Measurements from ENCODE around the gene ERRFI1. TPM values are rescaled to one million over a fixed set of nuclear protein-coding genes. Genes with fewer than 3 reads are reported as not detected.
A peak's percentile ranks its signal among the peaks of the same experiment; 100 is the strongest.

Gene ERRFI1
- total RNA-seq, 2 experiments from 2014 or later = not detected

GRCh38 chr1:7983086-7983778, 42.9 kb downstream of the ERRFI1 start:
- Histone ChIP-seq H3K4me2 (ENCODE audit: low read length) (no peak overlapping the region), H3K9me2 (ENCODE audit: insufficient read depth, low read length) (no peaks in the 10 kb centered on the region), H3K79me2 (ENCODE audit: insufficient read depth, low read depth, low read length) (no peaks in the 10 kb centered on the region), H3K36me3 (ENCODE audit: insufficient read depth, low read length) (peaks cover 82% of the 10 kb centered on the region), H3K4me3 (ENCODE audit: low read depth, low read length, poor library complexity, severe bottlenecking) (no peak overlapping the region), H3K4me1 (ENCODE audit: insufficient read depth, low read length, poor library complexity, severe bottlenecking) (no peaks in the 10 kb centered on the region), H3K27ac (ENCODE audit: low read depth, low read length, poor library complexity, severe bottlenecking) (no peak overlapping the region), H3K9me3 (ENCODE audit: low read length) (no peaks in the 10 kb centered on the region), H4K20me1 (ENCODE audit: insufficient read depth, low read length) (no peaks in the 10 kb centered on the region; the same call in 1 of the 2 replicates), H2AFZ (ENCODE audit: low read length) (no peak overlapping the region)
- no peak for DNase-seq (ENCODE audit: low spot score)
- ChIA-PET POLR2A (interaction anchor here (0.5 kb wide), 1 partner anchor 624 kb away, joined by 3 read pairs; no protein-coding TSS in a partner anchor), CTCF (ENCODE audit: unreplicated experiment) (no interaction called here)
- intact Hi-C loops (cut with micrococcal nuclease; ENCODE audit: unreplicated experiment) = no loop called here
- BruUV-seq (replicated peaks) = no TSS peak
- TF ChIP-seq CTCF (conservative IDR thresholded peaks at IDR 0.05; ENCODE audit: low read length) = no peak
- no peak for TF ChIP-seq EZH2phosphoT487 (IDR thresholded peaks at IDR 0.05; ENCODE audit: borderline replicate concordance, low read depth, low read length)

GRCh38 chr1:7980984-7981383, 45.1 kb downstream of the ERRFI1 start:
- H3K36me3 ChIP-seq (ENCODE audit: insufficient read depth, low read length) = peaks cover 89% of the 10 kb centered on the region
- POLR2A ChIA-PET = no interaction called here
- no peak for DNase-seq (ENCODE audit: low spot score)
- no peaks in the 10 kb centered on the region for H3K4me1 ChIP-seq (ENCODE audit: insufficient read depth, low read length, poor library complexity, severe bottlenecking)
- no peak overlapping the region for H3K27ac ChIP-seq (ENCODE audit: low read depth, low read length, poor library complexity, severe bottlenecking)
- no peaks in the 10 kb centered on the region; the same call in 1 of the 2 replicates for H4K20me1 ChIP-seq (ENCODE audit: insufficient read depth, low read length)
- intact Hi-C loops (cut with micrococcal nuclease; ENCODE audit: unreplicated experiment) = no loop called here
- no peaks in the 10 kb centered on the region for H3K9me3 ChIP-seq (ENCODE audit: low read length)
- H2AFZ ChIP-seq (ENCODE audit: low read length) = no peak overlapping the region
- BruUV-seq (replicated peaks) = no TSS peak
- TF ChIP-seq EZH2phosphoT487 (IDR thresholded peaks at IDR 0.05; ENCODE audit: borderline replicate concordance, low read depth, low read length) = no peak
- no peak for TF ChIP-seq CTCF (conservative IDR thresholded peaks at IDR 0.05; ENCODE audit: low read length)
- H3K79me2 ChIP-seq (ENCODE audit: insufficient read depth, low read depth, low read length) = no peaks in the 10 kb centered on the region
- H3K9me2 ChIP-seq (ENCODE audit: insufficient read depth, low read length) = no peaks in the 10 kb centered on the region
- no peak overlapping the region for H3K4me2 ChIP-seq (ENCODE audit: low read length)
- no peak overlapping the region for H3K4me3 ChIP-seq (ENCODE audit: low read depth, low read length, poor library complexity, severe bottlenecking)
- CTCF ChIA-PET (ENCODE audit: unreplicated experiment) = no interaction called here

GRCh38 chr1:7975212-7975865, 50.8 kb downstream of the ERRFI1 start:
- no peaks in the 10 kb centered on the region for H3K79me2 ChIP-seq (ENCODE audit: insufficient read depth, low read depth, low read length)
- H3K4me2 ChIP-seq (ENCODE audit: low read length) = no peak overlapping the region
- no peaks in the 10 kb centered on the region for H3K9me2 ChIP-seq (ENCODE audit: insufficient read depth, low read length)
- H3K4me3 ChIP-seq (ENCODE audit: low read depth, low read length, poor library complexity, severe bottlenecking) = no peak overlapping the region
- intact Hi-C loops (cut with micrococcal nuclease; ENCODE audit: unreplicated experiment) = no loop called here
- TF ChIP-seq EZH2phosphoT487 (IDR thresholded peaks at IDR 0.05; ENCODE audit: borderline replicate concordance, low read depth, low read length) (no peak), CTCF (conservative IDR thresholded peaks at IDR 0.05; ENCODE audit: low read length) (peak; percentile 93)
- BruUV-seq (replicated peaks) = no TSS peak
- peaks cover 76% of the 10 kb centered on the region for H3K36me3 ChIP-seq (ENCODE audit: insufficient read depth, low read length)
- POLR2A ChIA-PET = interaction anchor here (0.6 kb wide), 1 partner anchor 51 kb away, joined by 3 read pairs; no protein-coding TSS in a partner anchor
- no peaks in the 10 kb centered on the region for H3K9me3 ChIP-seq (ENCODE audit: low read length)
- H3K4me1 ChIP-seq (ENCODE audit: insufficient read depth, low read length, poor library complexity, severe bottlenecking) = no peaks in the 10 kb centered on the region
- peak; percentile 54 for DNase-seq (ENCODE audit: low spot score)
- CTCF ChIA-PET (ENCODE audit: unreplicated experiment) = no interaction called here
- H4K20me1 ChIP-seq (ENCODE audit: insufficient read depth, low read length) = no peaks in the 10 kb centered on the region
- no peak overlapping the region for H2AFZ ChIP-seq (ENCODE audit: low read length)
- no peak overlapping the region for H3K27ac ChIP-seq (ENCODE audit: low read depth, low read length, poor library complexity, severe bottlenecking)
